ENCODE results near the gene TRPV3. TPM values are rescaled to one million over a fixed set of nuclear protein-coding genes. Genes with fewer than 3 reads are reported as not detected.

TRPV3 gene
- total and polyA plus RNA-seq, 9 of the 15 experiments (the other 6 are each of a cell fraction or from before 2014, with no cell fraction given): 0.03 to 0.42 (median 0.11) TPM; not detected in 1

GRCh38 chr17:3527896-3528295 lies 29.7 kb downstream of the TRPV3 start:
- intact Hi-C loops (cut with micrococcal nuclease) (no loop called here), in situ Hi-C loops (cut with MboI) (no loop called here)
- no peak overlapping the region for H3K4me2 ChIP-seq (ENCODE audit: insufficient read depth, low read length)
- peaks cover 17 to 70% of the 10 kb centered on the region in 2 experiments; a peak in 4 of 5 replicates for H3K27me3 ChIP-seq (ENCODE audit: control insufficient read depth in 2 of 2, insufficient read depth in 2 of 2, low read length in 2 of 2)
- H3K9me1 ChIP-seq (ENCODE audit: control insufficient read depth, insufficient read depth, low read length): no peaks in the 10 kb centered on the region
- H3K27ac ChIP-seq (ENCODE audit: extremely low read depth, low read depth, low read length): no peak overlapping the region
- no peak for ATAC-seq
- H3K9me3 ChIP-seq (replicated peaks; ENCODE audit: control insufficient read depth, insufficient read depth, low read depth, low read length): no peaks in the 10 kb centered on the region
- WGBS (ENCODE audit: insufficient coverage, low coverage, missing lambda C conversion rate): 0% methylated on average over 3 of the region's 8 CpGs
- no peak overlapping the region for H2AFZ ChIP-seq (ENCODE audit: low read depth, low read length)
- H4K20me1 ChIP-seq (replicated peaks; ENCODE audit: control insufficient read depth, insufficient read depth, low read length): no peaks in the 10 kb centered on the region
- FAIRE-seq: no peak
- H3K4me3 ChIP-seq: no peak overlapping the region
- no TSS peak for BruUV-seq (replicated peaks)
- ChIA-PET CTCF (ENCODE audit: low intra/inter-chr PET ratio) (no interaction called here), POLR2A (no interaction called here)
- TF ChIP-seq PYGO2 (tag; IDR thresholded peaks at IDR 0.05) (no peak), ZKSCAN3 (CRISPR knock-in tag; IDR thresholded peaks at IDR 0.05) (no peak)
- no peak for DNase-seq (ENCODE audit: extremely low read depth in 1 of 4, low spot score in 3 of 4)
- no peaks in the 10 kb centered on the region for H3K36me3 ChIP-seq (ENCODE audit: control insufficient read depth, insufficient read depth, low read length)
- H3K4me1 ChIP-seq (replicated peaks in 1 of 2; ENCODE audit: control insufficient read depth in 2 of 2, insufficient read depth in 2 of 2, low read length in 2 of 2): no peaks in the 10 kb centered on the region
- no peaks in the 10 kb centered on the region for H3K79me2 ChIP-seq (ENCODE audit: control insufficient read depth, insufficient read depth, low read length)
- no peak overlapping the region for H3K9ac ChIP-seq (ENCODE audit: insufficient read depth in 1 of 2, low read depth in 2 of 2, low read length in 2 of 2)

- Histone ChIP-seq H3K4me1 (replicated peaks in 1 of 2; ENCODE audit: control insufficient read depth in 2 of 2, insufficient read depth in 2 of 2, low read length in 2 of 2) (no peaks in the 10 kb centered on the region), H3K79me2 (ENCODE audit: control insufficient read depth, insufficient read depth, low read length) (no peaks in the 10 kb centered on the region), H3K27ac (ENCODE audit: extremely low read depth, low read depth, low read length) (no peak overlapping the region), H3K4me2 (ENCODE audit: insufficient read depth, low read length) (no peak overlapping the region), H3K4me3 (no peak overlapping the region), H2AFZ (ENCODE audit: low read depth, low read length) (no peak overlapping the region), H3K9me1 (ENCODE audit: control insufficient read depth, insufficient read depth, low read length) (no peaks in the 10 kb centered on the region), H3K27me3 (ENCODE audit: control insufficient read depth in 2 of 2, insufficient read depth in 2 of 2, low read length in 2 of 2) (peaks cover 16 to 65% of the 10 kb centered on the region in 2 experiments; a peak in 4 of 5 replicates), H3K36me3 (ENCODE audit: control insufficient read depth, insufficient read depth, low read length) (no peaks in the 10 kb centered on the region), H3K9me3 (replicated peaks; ENCODE audit: control insufficient read depth, insufficient read depth, low read depth, low read length) (no peaks in the 10 kb centered on the region), H3K9ac (ENCODE audit: insufficient read depth in 1 of 2, low read depth in 2 of 2, low read length in 2 of 2) (no peak overlapping the region), H4K20me1 (replicated peaks; ENCODE audit: control insufficient read depth, insufficient read depth, low read length) (no peaks in the 10 kb centered on the region)
- in situ Hi-C loops (cut with MboI) (no loop called here), intact Hi-C loops (cut with micrococcal nuclease) (no loop called here)
- WGBS (ENCODE audit: insufficient coverage, low coverage, missing lambda C conversion rate): 0% methylated on average over 5 of the region's 5 CpGs
- ATAC-seq: no peak
- ChIA-PET CTCF (ENCODE audit: low intra/inter-chr PET ratio) (no interaction called here), POLR2A (no interaction called here)
- BruUV-seq (replicated peaks): no TSS peak
- no peak for DNase-seq (ENCODE audit: extremely low read depth in 1 of 4, low spot score in 3 of 4)
- no peak for FAIRE-seq
- TF ChIP-seq NFE2 (IDR thresholded peaks at IDR 0.05; ENCODE audit: low read depth) (no peak), ZNF766 (CRISPR knock-in tag; conservative IDR thresholded peaks at IDR 0.05) (no peak), NEUROD1 (IDR thresholded peaks at IDR 0.05; ENCODE audit: borderline replicate concordance, low read depth, low read length, partially characterized antibody) (no peak), CHD7 (IDR thresholded peaks at IDR 0.05; ENCODE audit: low read depth, low read length) (no peak)
These were observed 30.1 kb downstream of the TRPV3 start for GRCh38 chr17:3527468-3527867.
